HG02588 (cell line): ENCODE data around the gene ZNF622.

Experiments
- ATAC-seq: cut with Tn5 transposase; IDR thresholded peaks from one replicate; pipeline ENCODE4 v1.9.1; 2021; ENCODE audit warnings: mild to moderate bottlenecking, moderate library complexity; ENCODE audit not compliant: unreplicated experiment

ZNF622 gene, protein sequence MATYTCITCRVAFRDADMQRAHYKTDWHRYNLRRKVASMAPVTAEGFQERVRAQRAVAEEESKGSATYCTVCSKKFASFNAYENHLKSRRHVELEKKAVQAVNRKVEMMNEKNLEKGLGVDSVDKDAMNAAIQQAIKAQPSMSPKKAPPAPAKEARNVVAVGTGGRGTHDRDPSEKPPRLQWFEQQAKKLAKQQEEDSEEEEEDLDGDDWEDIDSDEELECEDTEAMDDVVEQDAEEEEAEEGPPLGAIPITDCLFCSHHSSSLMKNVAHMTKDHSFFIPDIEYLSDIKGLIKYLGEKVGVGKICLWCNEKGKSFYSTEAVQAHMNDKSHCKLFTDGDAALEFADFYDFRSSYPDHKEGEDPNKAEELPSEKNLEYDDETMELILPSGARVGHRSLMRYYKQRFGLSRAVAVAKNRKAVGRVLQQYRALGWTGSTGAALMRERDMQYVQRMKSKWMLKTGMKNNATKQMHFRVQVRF

DNA sequence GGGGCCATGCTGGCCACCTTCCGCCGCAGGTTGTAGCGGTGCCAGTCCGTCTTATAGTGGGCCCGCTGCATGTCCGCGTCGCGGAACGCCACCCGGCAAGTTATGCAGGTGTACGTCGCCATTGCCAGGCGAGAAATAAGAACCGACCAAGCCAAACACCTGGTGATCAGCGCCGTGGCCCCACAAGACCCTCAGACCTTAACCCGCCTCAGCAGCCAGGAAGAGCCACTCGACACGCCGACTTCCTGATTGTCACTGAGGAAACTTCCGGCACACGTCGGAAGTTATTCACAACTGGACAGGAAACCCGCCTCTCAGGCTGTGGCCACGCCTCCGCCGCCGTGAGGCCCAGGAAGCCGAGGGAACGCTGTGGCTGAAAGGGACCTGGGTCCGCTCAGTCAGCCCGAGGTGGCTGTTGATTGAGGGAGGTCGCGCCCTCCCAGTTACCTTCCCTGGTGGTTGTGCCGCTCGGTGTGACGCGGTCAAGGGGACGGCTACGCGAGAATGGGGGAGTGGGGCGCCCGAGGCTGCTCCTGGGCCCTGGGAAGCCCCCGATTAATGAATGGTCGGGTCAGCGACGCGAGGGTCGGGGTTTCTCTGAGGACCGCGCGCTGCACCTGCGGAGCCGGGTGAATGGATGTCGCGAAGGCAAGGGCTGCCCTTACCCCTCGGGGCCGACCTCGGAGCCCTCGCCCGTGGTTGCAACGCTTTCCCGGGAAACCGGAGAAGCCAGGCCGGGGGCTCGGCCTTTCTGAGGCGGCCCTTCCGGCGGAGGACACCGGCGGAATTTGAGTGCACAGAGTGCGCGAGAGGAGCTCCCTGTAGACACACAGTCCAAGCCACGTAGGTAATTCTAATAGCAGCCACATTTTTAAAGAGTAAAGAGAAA lies at the start of gene ZNF622:
Gene ZNF622, minus strand, starts transcription at position 257 of the 889 bp plus-strand sequence. Its CDS starts 135 bp downstream, at position 122.
- ATAC-seq: peak; percentile 85

DNA sequence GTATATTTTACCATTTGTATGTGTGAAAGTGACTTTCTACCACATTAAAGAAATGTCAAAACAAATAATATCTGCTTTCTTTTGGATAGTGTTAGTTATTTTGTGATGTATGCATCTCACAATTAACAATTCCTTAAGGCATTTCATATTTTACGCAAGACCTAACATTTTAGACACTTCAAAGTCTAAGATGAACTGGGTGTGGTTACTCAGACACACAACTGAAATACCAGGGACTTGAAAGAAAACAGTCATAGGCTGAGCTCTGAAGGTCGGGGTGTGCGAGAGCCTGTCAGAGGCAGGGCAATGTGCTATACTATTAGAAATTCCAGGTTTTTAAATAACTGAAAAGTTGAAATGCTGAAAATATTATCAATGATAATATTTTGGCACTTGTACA lies 44.5 kb upstream of the ZNF622 start:
- ATAC-seq: no peak

DNA sequence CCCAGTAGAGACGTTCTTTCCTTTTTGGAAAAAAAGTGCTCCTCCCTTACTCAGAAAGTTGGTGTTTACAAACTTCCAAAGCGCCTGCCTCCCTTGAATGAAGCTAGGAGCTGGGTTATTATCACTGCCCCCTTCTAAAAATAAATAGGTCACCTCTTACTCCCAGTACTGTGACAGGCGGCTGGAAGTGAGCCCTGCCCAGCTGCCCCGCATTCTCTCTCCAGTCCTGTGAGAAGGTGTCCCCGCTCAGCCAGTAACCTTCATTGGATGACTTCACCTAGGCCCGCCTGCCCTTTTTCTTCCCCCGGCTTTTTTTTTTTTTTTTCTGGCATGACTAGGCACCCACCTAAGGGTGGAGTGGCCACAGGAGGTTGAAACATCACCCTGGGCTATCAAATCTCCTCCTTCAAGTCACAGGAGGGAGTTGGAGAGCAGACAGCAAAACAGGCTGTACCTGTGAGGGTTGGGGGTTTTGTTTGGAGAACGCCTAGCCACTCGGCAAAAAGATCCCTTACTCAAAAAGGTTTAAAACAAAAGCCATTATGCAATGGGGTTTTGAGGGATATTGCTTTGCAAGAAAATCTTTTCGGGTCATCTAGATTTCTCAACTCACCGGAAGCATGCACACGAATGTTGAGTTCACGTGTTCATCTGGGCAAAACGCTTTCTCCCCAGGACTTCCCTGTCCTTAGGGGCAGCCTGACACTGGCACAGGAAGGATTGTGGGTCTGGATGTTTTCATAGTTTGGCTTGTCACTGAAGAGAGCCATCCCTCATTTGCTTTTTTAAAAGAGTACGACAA lies 43.3 kb upstream of the ZNF622 start:
- no peak for ATAC-seq

DNA sequence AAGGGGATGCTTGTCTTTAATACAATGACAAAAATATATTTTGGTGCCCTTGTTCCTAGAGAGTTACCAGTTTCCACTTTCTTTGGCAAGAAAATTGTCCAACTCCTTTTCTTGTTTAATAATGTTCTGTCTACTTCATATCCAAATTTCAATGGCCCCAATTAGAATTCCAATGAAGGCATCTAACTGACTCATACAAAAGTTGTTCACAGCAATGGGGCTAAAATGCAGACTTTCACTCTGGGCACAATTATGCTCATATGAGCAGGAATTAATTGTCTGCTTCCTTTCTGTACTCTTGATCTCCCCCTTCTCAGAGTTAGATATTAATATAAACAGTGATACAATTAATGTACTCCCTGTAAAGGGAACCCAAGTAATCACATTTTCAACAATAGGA lies 42.1 kb upstream of the ZNF622 start:
- no peak for ATAC-seq

DNA sequence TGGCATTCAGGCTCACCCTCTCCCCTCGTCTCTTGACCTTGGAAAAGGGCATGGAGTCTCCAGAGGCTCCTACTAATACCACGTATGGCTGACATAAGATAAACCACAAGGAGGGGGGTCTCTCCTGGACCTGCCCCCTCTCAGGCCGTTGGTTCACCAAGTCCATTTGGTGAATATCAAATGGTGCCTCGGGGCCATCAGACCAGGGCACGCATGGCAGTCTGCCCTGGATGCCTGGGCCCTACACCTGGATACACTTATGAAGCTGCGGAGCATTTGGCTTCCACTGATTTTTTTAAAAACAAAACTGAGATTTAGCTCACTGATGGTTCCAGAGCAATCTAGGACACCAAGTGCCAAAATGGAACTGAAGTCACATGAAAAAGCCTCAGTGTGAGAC lies 40.3 kb upstream of the ZNF622 start:
- no peak for ATAC-seq

DNA sequence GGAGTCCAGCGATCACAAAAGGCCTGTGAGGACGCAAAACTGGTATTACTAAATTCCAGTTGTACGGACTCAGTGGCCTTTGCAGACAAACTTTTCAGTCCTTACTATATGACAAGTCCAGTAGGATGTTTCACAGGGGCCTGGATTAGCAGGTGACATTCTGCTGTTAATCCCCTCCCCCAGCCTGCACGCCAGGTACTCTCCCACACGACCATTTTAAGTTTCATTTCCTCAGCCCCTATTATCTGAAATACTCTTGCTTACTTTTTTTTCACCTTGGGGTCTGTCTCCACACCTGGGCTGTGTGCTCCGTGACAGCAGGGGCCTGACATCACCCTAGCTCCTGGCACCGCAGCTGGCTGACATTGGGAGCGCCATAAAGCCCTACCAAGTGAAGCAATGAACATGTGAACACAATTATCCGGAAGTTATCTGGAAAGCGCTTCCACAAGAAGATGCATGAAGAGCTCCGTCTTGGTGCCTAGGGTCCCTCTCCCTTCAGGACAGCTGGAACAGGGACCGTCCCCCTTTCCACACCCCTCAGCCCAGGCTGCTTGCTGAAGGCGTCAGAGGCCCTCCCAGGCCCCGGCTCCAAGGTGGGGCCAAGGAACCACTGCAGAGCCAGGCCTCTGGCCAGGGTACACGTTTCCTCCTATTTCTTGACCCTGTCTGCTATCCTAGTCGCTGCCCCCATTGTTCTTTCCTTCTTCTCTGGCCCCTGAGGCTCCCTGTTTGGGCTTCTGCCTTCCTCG lies 39.7 kb upstream of the ZNF622 start:
- no peak for ATAC-seq

DNA sequence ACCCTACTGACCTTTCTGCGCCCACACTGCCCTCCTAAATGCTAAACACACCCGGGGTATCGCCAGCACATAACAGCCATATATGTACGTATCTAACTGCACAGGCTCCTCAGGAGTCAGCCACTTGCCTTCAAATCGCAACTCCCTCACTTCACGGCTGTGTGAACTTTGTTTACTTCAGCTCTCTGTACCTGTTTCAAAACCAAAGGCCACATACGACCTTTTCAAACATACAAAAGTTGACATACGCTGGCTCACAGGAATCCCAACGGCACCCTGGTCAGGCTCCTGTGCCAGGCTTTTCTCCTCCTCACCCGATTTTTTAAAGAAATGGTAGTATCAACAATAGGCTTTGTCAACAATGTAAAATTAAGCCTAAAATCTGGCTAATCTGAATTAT lies 39.0 kb upstream of the ZNF622 start:
- ATAC-seq: no peak

DNA sequence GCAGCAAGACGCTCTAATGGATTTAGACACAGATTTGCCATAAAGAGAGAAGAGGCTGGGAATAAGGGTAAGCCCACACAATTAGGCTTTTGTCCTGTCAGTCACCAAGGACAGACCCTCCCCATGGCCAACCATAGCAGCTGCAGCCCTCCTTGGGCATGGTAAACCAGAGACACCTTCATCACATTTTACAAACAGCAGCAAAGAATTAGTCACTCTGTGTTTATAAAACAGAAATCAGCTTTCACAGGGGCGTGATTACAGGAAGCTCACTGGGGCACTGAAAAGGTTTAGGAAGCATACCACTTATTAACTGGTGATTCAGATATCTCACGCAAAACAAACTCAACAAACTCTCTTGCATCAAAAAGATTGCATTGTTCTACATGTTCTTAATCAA lies 37.3 kb upstream of the ZNF622 start:
- no peak for ATAC-seq

DNA sequence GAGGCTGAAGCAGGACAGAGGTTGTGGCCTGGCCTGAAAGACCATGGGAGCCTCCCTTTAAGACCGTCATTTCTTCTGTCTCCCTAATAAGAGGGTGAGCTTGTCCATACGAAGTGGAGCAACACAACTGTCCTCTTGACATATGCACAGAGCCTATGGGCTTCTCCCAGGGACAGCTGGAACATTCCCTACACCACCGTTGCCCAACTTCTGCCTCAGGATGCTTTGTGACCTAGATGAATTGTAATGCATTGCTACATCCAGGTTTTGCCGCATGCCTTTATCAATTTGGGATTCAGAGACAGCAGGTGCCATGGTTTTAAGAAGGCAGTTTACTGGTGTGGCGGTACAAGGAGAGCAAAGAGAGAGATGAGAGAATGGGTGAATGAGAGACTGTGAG lies 34.4 kb upstream of the ZNF622 start:
- no peak for ATAC-seq

DNA sequence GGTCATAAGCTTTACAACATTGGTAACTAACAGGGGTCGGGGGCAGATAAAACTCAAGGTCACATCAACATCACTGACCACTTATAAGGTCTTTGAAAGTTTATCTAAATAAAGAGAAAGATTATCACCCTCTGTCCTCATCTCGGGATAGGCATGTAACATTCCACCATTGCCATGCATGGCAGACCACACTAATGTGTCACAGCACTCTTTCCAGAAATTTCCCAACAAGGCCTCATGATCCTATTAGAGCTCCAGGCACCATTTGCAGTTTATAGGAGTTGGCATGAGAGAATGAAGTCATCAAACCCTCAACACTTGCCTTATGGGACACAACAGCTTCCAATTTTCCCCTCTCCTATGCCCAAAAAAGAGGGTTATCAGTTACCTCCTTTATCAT lies 31.9 kb upstream of the ZNF622 start:
- ATAC-seq: no peak

DNA sequence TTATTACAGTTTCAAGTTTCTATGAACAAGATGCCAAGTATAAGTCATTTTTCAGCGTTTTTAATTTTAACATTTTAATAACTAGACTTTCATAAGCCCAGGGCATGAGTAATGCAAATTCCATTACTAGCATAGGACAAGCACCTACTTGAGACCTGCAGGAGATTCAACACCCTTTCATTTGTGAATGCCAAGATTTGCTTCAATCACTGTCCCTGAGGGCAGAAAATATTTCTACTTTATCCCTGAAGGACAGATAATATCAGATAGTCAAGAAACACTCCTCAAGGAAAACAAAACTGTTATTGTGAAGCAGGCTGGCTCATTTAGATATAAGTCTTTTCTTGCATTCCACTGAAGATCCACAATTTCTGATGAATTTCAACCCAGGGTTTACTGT lies 27.7 kb upstream of the ZNF622 start:
- ATAC-seq: no peak

DNA sequence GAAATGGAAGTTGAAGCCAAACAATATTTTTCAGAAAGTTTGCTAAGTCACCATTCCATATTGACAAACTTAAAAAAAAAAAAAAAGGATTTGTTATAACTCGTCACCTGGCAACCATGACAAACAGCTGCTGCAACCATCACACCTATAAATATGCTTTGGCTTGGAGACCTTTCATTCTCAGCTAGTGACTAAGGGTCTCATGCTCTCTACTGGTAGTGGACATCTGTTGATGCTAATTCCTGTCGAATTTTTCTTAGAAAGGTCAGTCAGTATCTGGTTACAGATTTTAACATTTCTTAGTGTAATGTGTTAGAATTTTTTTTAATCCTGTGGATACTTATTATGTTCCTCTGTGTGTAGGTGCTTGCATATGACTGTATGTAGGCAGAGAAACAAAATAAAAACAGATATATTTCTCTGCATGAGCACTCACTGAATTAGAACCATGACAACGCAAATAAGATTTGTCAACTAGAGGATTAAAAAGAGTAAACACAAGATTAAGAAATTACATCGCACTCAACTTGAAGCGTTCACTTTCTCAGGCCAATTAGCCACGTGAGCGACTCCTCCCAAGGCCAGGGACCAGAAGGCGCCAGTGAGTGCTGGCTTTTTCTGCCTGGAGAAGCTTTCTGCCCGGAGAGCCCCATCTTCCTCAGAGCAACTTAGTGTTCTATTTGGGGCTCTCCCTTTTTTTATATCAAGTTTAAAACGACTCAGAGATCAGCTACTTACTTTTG lies 27.0 kb upstream of the ZNF622 start:
- no peak for ATAC-seq

DNA sequence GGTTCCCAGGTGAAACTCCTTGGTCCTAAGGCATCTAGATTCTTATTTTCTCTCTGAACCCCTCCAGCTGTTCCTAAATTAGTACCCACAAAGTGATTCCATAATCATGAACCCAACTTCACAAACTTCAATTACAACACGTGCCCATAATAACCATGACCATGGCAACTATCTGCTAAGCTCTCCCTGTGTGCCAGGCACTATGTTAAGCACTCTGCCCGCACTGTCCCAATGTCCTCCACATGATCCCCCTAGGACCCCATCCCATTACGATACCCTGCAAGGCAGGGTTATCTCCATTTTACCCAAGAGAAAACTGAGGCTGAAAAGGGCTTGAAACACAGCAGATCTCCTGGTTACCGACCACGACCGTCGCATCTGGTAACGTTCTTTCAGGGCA lies 25.3 kb upstream of the ZNF622 start:
- ATAC-seq: no peak

DNA sequence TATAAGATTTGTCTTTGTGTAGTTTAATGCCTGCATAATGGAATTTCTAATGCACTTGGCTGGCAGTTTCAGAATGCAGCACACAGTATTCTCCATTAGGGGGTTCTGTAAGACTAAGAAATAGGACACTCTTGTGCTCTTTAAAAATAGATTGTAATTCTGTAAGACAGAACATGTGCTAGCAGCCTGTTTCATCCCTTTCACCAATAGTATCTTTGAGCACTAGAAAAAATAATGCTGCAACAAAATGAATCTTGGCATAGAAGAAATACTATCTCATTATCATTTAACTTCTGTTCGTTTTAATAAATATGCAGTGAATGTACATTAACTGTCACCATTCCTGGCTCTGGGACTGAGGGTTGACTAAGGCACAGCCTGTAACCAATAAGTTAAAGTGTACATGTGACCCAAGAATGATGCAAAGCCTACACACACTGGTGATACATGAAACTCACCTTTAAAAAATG lies 23.8 kb upstream of the ZNF622 start:
- ATAC-seq: no peak

DNA sequence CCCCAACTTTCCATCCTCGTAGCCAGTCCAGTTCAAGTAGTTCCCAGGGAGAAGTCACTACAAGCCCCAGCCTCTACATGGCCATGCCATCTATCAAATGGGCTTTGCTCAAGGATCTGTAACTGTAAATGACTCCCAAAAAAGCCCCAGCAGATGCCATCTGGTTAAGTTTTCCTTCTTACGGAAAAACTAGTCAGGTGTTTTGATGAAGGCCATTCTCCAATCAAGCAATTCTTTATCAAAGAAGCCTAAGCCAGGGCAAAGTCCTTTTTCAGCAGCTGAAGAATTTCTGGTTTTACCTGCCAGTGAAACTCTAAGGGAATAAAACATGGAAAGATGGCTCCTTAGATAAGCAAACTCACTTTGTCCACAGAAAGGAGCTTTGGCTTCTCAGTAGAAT lies 21.9 kb upstream of the ZNF622 start:
- no peak for ATAC-seq

DNA sequence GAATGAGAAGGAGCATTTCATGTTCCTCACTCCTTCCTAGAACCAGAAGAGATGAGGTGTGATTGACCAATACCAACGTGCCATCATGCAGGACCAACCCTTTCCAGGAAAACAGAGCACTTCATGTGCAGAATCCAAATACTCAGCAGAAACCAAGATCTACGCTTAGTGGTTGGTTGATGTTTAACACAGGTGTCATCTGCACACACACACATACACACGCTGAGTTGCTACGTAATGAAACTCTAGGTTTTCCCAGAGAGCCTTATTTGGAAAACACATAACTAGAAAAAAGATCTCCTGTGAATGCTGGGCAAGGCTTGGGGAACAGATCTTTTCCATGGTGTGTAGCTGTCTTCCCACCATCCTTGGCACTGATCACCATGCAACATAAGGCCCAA lies 21.1 kb upstream of the ZNF622 start:
- ATAC-seq: no peak

DNA sequence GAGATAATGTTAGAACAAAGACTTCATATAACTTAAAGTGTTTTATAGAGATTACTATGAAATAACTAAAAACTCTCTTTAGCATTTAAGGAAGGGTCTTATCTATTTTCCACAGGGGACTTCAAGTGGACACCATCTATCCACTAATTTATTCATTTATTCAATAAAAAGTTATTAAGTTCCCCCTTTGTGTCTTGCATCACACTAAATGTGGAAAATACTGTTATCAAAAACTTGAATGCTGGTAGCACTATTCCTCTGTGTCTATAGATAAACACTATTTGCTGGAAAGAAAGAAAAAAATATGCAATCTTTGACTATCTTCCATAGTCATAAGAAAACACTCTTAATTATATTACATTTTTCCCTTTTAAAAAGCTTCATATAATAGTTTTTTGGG lies 20.1 kb upstream of the ZNF622 start:
- no peak for ATAC-seq

DNA sequence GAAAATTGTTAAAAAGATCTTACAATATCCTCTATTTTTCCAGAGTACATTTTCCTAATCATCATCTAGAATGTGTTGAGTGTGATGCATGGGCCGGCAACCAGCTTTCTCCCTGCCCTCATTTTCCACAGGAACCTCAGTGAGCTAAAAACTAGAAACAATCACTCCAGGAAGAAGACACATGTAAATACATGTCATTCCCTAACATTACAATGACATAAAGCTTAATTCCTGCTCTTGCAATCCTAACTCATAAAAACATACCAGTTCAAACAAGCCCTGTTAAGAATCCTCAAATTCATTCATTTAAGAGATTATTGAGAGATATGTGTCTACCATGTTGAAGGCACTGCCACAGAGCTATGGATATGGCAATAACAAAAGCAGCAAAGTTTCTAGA lies 18.5 kb upstream of the ZNF622 start:
- ATAC-seq: no peak

DNA sequence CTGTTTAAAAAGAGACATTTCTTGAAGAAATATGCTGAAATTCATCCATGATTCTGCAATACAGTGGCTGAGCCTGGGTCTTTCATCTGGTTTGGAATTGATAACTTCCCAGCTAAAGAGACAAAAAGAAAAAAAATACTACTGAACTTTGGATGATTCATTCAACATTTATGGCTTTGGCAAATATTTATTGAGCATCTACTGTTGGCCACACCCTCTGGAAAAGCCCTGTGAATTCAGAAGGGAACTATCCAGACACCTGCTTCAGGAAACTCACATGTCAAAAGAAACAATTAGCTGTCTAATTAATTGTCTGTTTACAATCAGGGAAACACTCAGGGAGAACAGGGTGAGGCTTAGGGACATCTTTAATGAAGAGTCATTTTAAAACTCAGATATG lies 17.8 kb upstream of the ZNF622 start:
- no peak for ATAC-seq

DNA sequence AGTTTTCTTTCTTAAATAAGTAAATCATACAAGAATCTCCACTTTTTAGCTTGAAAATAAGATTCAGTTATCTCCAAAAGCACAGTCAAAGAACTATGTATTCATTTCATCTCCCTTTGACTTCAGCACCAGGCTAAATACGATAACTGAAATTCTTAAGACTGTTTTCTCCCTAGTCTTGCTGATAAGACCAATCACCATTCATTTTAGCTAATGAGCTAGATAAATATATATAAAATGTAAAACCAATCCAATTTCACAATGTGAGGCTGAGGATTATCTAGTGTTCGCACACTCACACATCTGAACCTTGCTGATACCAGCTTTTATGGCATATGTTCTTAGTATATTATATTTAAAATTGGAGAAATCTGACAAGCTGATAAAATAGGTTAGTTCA lies 17.3 kb upstream of the ZNF622 start:
- ATAC-seq: no peak
